Smooth muscle cell of the brain vasculature (primary cell): ENCODE measurements around the gene TBX5.

Experiments used
- DNase-seq: peaks from one replicate; pipeline ENCODE4 v3.0.0-alpha.2; 2012; ENCODE audit warnings: low read depth, low spot score

TBX5 gene

GRCh38 chr12:114406316-114406983 lies 506 bp upstream of the TBX5 start:
- no peak for DNase-seq

- no peak for DNase-seq
Measured at GRCh38 chr12:114404926-114405518, 922 bp downstream of the TBX5 start.

GRCh38 chr12:114404083-114404925 lies 1.6 kb downstream of the TBX5 start:
- no peak for DNase-seq

GRCh38 chr12:114403690-114404066 lies 2.3 kb downstream of the TBX5 start:
- DNase-seq: no peak

GRCh38 chr12:114403011-114403689 lies 2.8 kb downstream of the TBX5 start:
- DNase-seq: no peak

- DNase-seq: no peak
Measured at GRCh38 chr12:114402084-114402717, 3.7 kb downstream of the TBX5 start.

- DNase-seq: no peak
Measured at GRCh38 chr12:114401328-114402083, 4.4 kb downstream of the TBX5 start.

GRCh38 chr12:114400925-114401324 lies 5.0 kb downstream of the TBX5 start:
- no peak for DNase-seq

GRCh38 chr12:114400361-114400811 lies 5.6 kb downstream of the TBX5 start:
- DNase-seq: no peak

GRCh38 chr12:114399664-114400211 lies 6.2 kb downstream of the TBX5 start:
- DNase-seq: no peak

GRCh38 chr12:114397978-114398881 lies 7.7 kb downstream of the TBX5 start:
- no peak for DNase-seq

GRCh38 chr12:114396869-114397719 lies 8.8 kb downstream of the TBX5 start:
- DNase-seq: no peak

GRCh38 chr12:114396153-114396868 lies 9.6 kb downstream of the TBX5 start:
- no peak for DNase-seq

GRCh38 chr12:114395755-114396152 lies 10.2 kb downstream of the TBX5 start:
- DNase-seq: no peak

- no peak for DNase-seq
Measured at GRCh38 chr12:114395233-114395632, 10.7 kb downstream of the TBX5 start.

GRCh38 chr12:114393569-114393968 lies 12.4 kb downstream of the TBX5 start:
- no peak for DNase-seq

GRCh38 chr12:114392909-114393308 lies 13.0 kb downstream of the TBX5 start:
- DNase-seq: no peak

GRCh38 chr12:114391088-114391487 lies 14.9 kb downstream of the TBX5 start:
- DNase-seq: no peak
